OCI-LY1 (cell line): Measurements from ENCODE around the gene L1CAM.

Experiments
- H2AFZ ChIP-seq: fragments of 200-600 bp; sonication (generic), shearing (Covaris generic); 2 replicates; pipeline ENCODE4 v1.6.0; 2014; ENCODE audit warnings: antibody characterized with exemption, mild to moderate bottlenecking, low read length
- H3F3A ChIP-seq: fragments of 200-600 bp; sonication (generic), shearing (Covaris generic); 2 replicates; pipeline ENCODE4 v1.6.0; 2014; ENCODE audit warnings: mild to moderate bottlenecking, antibody characterized with exemption, low read length, moderate library complexity; ENCODE audit not compliant: insufficient read depth
- H3K27ac ChIP-seq: fragments of 200-600 bp; sonication (generic); 2 replicates; pipeline ENCODE4 v1.5.1; 2014; ENCODE audit warnings: low read length, mixed run types, mild to moderate bottlenecking, low read depth; ENCODE audit not compliant: poor library complexity, severe bottlenecking
- H3K27me3 ChIP-seq: fragments of 200-600 bp; sonication (generic); 2 replicates; pipeline ENCODE4 v1.6.0; 2014; ENCODE audit warnings: antibody characterized with exemption, mild to moderate bottlenecking, low read length, moderate library complexity; ENCODE audit not compliant: insufficient read depth
- H3K36me3 ChIP-seq: fragments of 200-600 bp; sonication (generic); 2 replicates; pipeline ENCODE4 v1.6.1; 2014; ENCODE audit warnings: mild to moderate bottlenecking, antibody characterized with exemption, low read length, moderate library complexity, mixed read lengths; ENCODE audit not compliant: insufficient read depth
- H3K4me1 ChIP-seq: fragments of 200-600 bp; sonication (generic); 2 replicates; pipeline ENCODE4 v1.5.1; 2014; ENCODE audit warnings: mild to moderate bottlenecking, low read length, moderate library complexity; ENCODE audit not compliant: insufficient read depth, severe bottlenecking
- H3K4me2 ChIP-seq: fragments of 200-600 bp; sonication (generic), shearing (Covaris generic); 2 replicates; pipeline ENCODE4 v1.6.1; 2014; ENCODE audit warnings: low read length
- H3K4me3 ChIP-seq: fragments of 200-600 bp; sonication (generic); 2 replicates; pipeline ENCODE4 v1.5.1; 2014; ENCODE audit warnings: low read length, low read depth, mild to moderate bottlenecking, mixed read lengths; ENCODE audit not compliant: poor library complexity, severe bottlenecking
- H3K79me2 ChIP-seq: fragments of 200-600 bp; shearing (Covaris generic); 2 replicates; pipeline ENCODE4 v1.6.1; 2016; ENCODE audit warnings: mixed run types, low read length, mixed read lengths; ENCODE audit not compliant: insufficient read depth
- H3K9ac ChIP-seq: fragments of 200-600 bp; sonication (generic), shearing (Covaris generic); 2 replicates; pipeline ENCODE4 v1.6.1; 2014; ENCODE audit warnings: mild to moderate bottlenecking, low read length, mixed read lengths
- H3K9me2 ChIP-seq: fragments of 200-600 bp; sonication (generic), shearing (Covaris generic); 2 replicates; pipeline ENCODE4 v1.6.1; 2014; ENCODE audit warnings: low read depth, mild to moderate bottlenecking, low read length, mixed read lengths
- H3K9me3 ChIP-seq: fragments of 200-600 bp; shearing (Covaris generic); 2 replicates; pipeline ENCODE4 v1.6.1; 2014; ENCODE audit warnings: low read length, mixed read lengths
- H4K20me1 ChIP-seq: fragments of 200-600 bp; sonication (generic), shearing (Covaris generic); 2 replicates; pipeline ENCODE4 v1.6.0; 2016; ENCODE audit warnings: mild to moderate bottlenecking, low read length; ENCODE audit not compliant: insufficient read depth
- CTCF ChIP-seq: fragments of 200-600 bp; sonication (generic), shearing (Covaris generic); IDR thresholded peaks from 2 replicates; pipeline ENCODE4 v1.5.1; 2017; ENCODE audit warnings: mild to moderate bottlenecking, antibody characterized with exemption, low read length, moderate library complexity, mixed read lengths
- EZH2 ChIP-seq: fragments of 200-600 bp; sonication (generic), shearing (Covaris generic); IDR thresholded peaks from 2 replicates; pipeline ENCODE4 v1.8.0; 2017; ENCODE audit warnings: borderline replicate concordance, mixed run types, mild to moderate bottlenecking, antibody characterized with exemption, low read length, moderate library complexity, mixed read lengths

L1CAM gene

GRCh38 chrX:153934762-153935325, 48.9 kb upstream of the L1CAM start, which contains the start of gene NAA10:
Gene NAA10, minus strand, starts transcription at chrX:153935037. Its CDS starts 133 bp downstream, at chrX:153934904.
- Histone ChIP-seq H3K9ac (peak within 1 kb of the TSS; percentile 89), H3K9me3 (no peaks in the 10 kb centered on the region), H2AFZ (no peak within 1 kb of the TSS), H3K4me3 (peak within 1 kb of the TSS; percentile 83), H3K27me3 (no peaks in the 10 kb centered on the region), H3K4me2 (peak within 1 kb of the TSS; percentile 98), H3K36me3 (peaks cover 20% of the 10 kb centered on the region; the same call in 1 of the 2 replicates), H4K20me1 (no peaks in the 10 kb centered on the region), H3K27ac (peak within 1 kb of the TSS; percentile 80), H3K79me2 (no peaks in the 10 kb centered on the region), H3F3A (no peaks in the 10 kb centered on the region), H3K9me2 (no peaks in the 10 kb centered on the region), H3K4me1 (peaks cover 15% of the 10 kb centered on the region)
- no peak for TF ChIP-seq EZH2
- TF ChIP-seq CTCF: no peak

- H4K20me1 ChIP-seq: no peaks in the 10 kb centered on the region
- no peaks in the 10 kb centered on the region for H3K79me2 ChIP-seq
- H3K9me3 ChIP-seq: no peaks in the 10 kb centered on the region
- H3K4me1 ChIP-seq: peaks cover 15% of the 10 kb centered on the region
- peak overlapping the region; percentile 83 for H3K4me3 ChIP-seq
- peak overlapping the region; percentile 70 for H3K4me2 ChIP-seq
- no peak overlapping the region for H2AFZ ChIP-seq
- H3K36me3 ChIP-seq: peaks cover 24% of the 10 kb centered on the region; the same call in 1 of the 2 replicates
- H3K27ac ChIP-seq: peak overlapping the region; percentile 13
- TF ChIP-seq EZH2 (no peak), CTCF (no peak)
- peak overlapping the region; percentile 84 for H3K9ac ChIP-seq
- H3F3A ChIP-seq: no peaks in the 10 kb centered on the region
- H3K9me2 ChIP-seq: no peaks in the 10 kb centered on the region
- H3K27me3 ChIP-seq: no peaks in the 10 kb centered on the region
Observed at GRCh38 chrX:153934148-153934761, 48.3 kb upstream of the L1CAM start.

DNA sequence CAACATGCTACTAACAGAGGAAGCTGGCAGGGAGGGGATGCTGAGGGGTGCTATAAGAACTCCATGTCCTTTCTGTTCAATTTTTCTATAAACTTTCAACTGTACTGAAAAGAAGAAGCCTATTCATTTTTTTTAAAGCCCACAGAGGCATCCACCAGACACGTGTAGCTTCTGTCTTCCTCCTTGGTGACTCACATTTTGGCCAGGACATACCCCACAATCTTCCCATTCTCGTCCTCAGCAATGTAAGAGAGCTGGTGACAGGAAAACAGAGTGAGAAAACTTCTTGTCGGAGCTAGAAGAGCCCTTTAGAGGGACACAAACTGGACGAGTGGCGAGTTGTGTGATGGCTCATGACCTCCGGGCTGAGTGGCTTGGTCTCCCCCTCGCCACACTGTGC, 47.8 kb upstream of the L1CAM start:
- Histone ChIP-seq H3K9me3 (no peaks in the 10 kb centered on the region), H3K4me2 (peak overlapping the region; percentile 70), H3K9me2 (no peaks in the 10 kb centered on the region), H3K79me2 (no peaks in the 10 kb centered on the region), H3F3A (no peaks in the 10 kb centered on the region), H4K20me1 (no peaks in the 10 kb centered on the region), H3K4me1 (peaks cover 20% of the 10 kb centered on the region), H2AFZ (no peak overlapping the region), H3K27ac (peak overlapping the region; percentile 13), H3K36me3 (peaks cover 27% of the 10 kb centered on the region; the same call in 1 of the 2 replicates), H3K4me3 (peak overlapping the region; percentile 83), H3K27me3 (no peaks in the 10 kb centered on the region), H3K9ac (peak overlapping the region; percentile 84)
- TF ChIP-seq CTCF: no peak
- TF ChIP-seq EZH2: no peak
